GM12873 (cell line): ENCODE measurements around the gene HIVEP3.

ENCODE experiments used
- CTCF ChIP-seq: IDR thresholded peaks from 2 replicates; pipeline ENCODE4 v1.5.1; 2012; ENCODE audit warnings: low read depth, mild to moderate bottlenecking, moderate library complexity, low read length, control low read depth; ENCODE audit not compliant: insufficient read depth; ENCODE audit errors: missing control alignments

HIVEP3 gene

GRCh38 chr1:41907446-41907845, 11.3 kb downstream of the HIVEP3 start:
- TF ChIP-seq CTCF: no peak

GRCh38 chr1:41906943-41907342, 11.8 kb downstream of the HIVEP3 start:
- no peak for TF ChIP-seq CTCF

- no peak for TF ChIP-seq CTCF
Observed at GRCh38 chr1:41905093-41905675, 13.5 kb downstream of the HIVEP3 start.

- no peak for TF ChIP-seq CTCF
Observed at GRCh38 chr1:41902664-41903063, 16.1 kb downstream of the HIVEP3 start.

GRCh38 chr1:41902159-41902577, 16.6 kb downstream of the HIVEP3 start:
- TF ChIP-seq CTCF: no peak

- no peak for TF ChIP-seq CTCF
Observed at GRCh38 chr1:41901551-41901950, 17.2 kb downstream of the HIVEP3 start.

GRCh38 chr1:41900603-41901444, 17.9 kb downstream of the HIVEP3 start:
- TF ChIP-seq CTCF: no peak
